ENCODE measurements around the gene ENTREP1. TPM values are rescaled to one million over a fixed set of nuclear protein-coding genes. Genes with fewer than 3 reads are reported as not detected.

Gene ENTREP1
- total RNA-seq, 1 donor from 2014 or later = 0.30 TPM

DNA sequence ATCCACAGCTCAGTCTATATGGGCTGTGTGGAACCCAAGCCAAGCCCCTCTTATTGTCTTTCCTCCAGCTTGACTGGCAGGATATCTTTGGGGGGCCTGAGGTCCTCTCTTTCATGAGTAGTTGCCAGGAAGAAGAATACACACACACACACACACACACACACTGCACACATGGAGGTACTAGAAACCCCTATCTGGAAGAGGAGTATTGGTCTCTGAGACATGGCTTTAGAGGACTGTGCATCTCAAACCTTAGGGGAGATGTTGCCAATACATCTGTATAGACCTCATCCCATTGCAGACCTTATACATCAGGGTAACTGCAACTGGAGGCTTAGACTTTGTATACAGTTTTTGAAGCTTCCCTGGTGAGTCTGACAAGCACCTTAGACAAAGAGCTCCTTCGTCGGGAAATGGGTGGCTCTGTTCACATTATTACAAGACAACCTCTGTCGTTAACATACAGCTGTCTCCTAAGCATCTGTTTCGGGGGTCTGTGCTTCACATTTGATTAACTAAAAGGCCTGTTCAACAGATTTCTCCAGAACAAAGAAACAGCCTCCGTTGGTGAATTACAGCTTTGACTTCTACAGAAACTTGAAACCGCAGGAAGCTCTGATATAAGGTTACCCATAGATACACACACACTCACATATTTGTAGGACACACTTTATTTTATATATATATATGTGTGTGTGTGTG, 5.5 kb upstream of the ENTREP1 start:
- DNase-seq (ENCODE audit: low spot score) = no peak
- ATAC-seq = no peak

DNA sequence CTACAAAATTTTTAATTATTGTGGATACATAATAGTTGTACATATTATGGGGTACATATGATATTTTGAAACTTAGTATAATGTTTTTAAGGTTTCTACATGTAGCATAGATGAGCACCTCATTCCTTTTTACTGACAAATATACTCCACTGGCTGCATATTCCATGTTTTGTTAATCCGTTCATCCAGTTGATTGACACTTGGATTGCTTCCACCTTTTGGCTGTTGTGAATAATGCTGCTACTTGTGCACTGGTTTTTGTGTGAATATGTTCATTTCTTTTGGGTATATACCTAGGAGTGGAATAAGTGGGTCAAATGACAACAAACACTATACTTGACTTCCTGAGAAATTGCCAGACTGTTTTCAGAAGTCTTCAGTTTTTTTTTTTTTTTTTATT, 2.8 kb upstream of the ENTREP1 start:
- ATAC-seq (no peak), DNase-seq (ENCODE audit: low spot score) (no peak)

DNA sequence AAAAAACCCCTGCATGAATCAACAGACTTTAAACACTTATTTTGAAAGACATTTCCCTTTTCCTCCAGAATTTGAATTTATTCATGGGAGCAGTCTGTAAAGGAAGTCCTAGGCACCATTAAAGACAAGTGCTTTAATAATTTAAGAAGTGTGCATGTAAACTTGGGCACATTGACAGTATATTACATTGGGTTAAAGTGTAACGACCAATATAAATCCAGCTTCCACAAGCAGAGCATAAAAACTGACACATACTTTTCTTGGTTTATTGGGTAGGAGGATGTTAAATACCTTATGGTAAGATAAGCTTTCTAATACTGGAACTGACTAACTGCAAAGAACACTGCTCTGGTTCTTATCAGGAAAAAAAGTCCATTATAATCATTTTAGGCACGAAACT, 1.2 kb upstream of the ENTREP1 start:
- no peak for ATAC-seq
- DNase-seq (ENCODE audit: low spot score) = no peak

DNA sequence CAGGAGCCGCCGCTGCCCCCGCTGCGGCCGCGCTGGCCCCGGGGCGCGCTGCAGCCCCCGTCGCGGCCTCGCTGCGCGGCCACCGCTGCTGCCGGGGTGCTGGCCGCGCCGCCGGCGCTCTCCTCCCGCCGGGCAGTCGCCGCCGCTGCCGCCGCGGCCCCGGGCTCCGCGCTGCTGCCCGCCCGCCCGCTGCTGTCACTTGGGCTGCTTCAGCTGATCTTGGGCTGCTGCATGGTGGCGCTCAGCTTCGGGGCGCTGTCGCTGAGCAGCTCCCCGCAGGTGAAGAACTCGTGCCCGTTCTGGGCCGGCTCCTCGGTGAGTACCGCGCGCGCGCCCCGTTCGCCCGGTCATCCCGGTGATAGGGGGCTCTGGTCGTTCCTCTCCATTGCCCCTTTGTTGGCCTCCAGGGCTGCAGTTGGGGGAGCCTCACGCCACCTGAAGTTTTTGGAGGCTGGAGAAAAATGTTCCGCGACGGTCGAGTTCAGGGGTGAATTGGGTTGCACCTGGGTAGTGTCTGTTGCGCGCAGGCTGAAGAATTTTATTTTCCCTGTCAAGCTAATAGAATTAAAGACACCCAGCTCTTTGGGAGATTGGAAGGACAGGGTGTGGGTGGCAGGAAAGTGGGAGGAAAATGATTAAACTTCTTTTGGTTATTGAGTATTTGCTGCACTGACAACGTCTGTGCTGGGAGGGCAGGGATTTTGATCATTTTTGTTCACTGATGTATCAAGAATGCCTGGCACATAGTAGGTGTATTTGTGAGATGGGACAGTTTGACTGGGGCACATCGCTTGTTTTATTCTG, 596 bp downstream of the ENTREP1 start:
- peak; percentile 59 for ATAC-seq
- no peak for DNase-seq (ENCODE audit: low spot score)

DNA sequence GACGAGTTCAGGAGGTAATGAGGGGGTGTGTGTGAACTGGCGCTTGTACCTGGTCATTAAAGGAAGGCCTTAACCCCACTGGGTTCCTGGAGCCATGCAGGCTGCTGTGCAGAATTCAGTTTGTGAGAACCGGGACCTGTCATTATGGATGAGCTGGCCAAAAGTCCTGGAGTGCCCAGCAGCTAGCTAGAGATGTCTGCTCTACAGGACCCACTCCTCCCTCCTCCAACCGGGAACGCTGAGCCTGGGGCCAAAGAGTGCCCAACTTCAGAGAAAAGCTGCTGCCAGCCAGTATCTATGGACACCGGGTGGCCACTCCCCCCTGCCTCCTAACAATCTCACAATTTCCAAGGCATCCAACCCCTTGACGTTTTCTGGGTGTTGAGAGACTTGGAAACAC, 1.2 kb downstream of the ENTREP1 start:
- no peak for ATAC-seq
- no peak for DNase-seq (ENCODE audit: low spot score)

GRCh38 chr9:69330580-69330979, 5.6 kb downstream of the ENTREP1 start:
- DNase-seq (ENCODE audit: low spot score) = no peak
- no peak for ATAC-seq

- DNase-seq (ENCODE audit: low spot score) = no peak
- no peak for ATAC-seq
These were observed 6.4 kb downstream of the ENTREP1 start for GRCh38 chr9:69331444-69331843.

- DNase-seq (ENCODE audit: low spot score) = no peak
These were observed 7.2 kb downstream of the ENTREP1 start for GRCh38 chr9:69332067-69332685.

DNA sequence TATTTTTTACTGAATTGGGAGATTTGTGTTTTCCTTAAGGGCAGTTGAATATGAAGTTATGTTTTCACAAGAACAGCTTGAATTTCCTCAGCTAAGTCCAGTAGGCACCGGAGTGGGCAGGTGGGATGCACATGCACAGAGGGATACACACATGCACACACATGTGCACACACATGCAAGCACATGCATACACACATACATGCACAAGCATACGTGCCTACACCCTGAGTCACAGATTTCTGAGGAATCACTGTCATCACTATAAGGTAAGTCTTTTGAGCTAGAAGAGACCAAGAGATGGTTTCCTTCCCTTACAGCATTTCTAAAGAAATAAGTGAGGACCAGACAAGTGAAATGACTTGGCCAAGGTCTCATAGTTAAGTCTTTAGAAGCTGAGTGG, 8.7 kb downstream of the ENTREP1 start:
- ATAC-seq = no peak
- DNase-seq (ENCODE audit: low spot score) = no peak

More at GRCh38 chr9:69332067-69332685, 7.2 kb downstream of the ENTREP1 start:
- no peak for ATAC-seq

DNA sequence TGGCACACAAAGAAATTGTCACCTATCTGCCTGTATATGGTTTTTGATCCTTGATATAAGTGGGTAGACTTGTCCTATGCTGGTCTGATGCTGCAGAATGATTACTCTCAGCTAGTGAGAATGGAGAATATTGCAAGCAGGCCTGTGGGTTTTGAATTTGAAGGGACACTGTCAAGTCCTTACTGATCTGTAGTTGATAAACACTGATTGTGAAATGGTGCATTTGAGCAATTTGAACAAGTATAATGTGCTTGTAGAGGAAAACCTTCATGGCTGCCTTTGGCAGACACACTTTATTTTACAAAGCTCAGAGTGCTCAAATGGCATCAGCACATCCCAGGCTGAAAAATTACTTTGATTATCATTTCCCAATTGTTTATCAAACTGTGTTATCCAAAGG, 9.3 kb downstream of the ENTREP1 start:
- peak; percentile 40 for ATAC-seq
- no peak for DNase-seq (ENCODE audit: low spot score)

DNA sequence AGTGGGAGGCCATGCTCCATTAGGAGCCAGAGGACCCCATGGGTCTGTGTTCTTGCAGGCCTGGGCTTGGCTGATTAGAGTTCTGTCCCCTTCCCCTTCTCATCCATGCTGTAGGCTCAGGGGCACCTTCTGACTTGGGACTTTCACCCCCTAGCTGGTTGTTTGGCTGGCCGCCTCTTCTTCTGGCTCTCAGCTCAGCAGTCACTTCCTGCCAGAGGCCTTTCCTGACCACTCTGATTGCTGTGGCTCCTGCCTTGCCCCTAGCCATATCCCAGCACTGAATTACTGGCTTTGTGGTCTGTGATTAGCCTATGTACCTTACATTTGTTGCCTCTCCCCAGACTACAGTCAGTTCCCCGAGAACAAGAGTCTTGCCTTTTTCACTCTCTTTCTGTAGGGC, 14.6 kb downstream of the ENTREP1 start:
- no peak for DNase-seq (ENCODE audit: low spot score)
- no peak for ATAC-seq

DNA sequence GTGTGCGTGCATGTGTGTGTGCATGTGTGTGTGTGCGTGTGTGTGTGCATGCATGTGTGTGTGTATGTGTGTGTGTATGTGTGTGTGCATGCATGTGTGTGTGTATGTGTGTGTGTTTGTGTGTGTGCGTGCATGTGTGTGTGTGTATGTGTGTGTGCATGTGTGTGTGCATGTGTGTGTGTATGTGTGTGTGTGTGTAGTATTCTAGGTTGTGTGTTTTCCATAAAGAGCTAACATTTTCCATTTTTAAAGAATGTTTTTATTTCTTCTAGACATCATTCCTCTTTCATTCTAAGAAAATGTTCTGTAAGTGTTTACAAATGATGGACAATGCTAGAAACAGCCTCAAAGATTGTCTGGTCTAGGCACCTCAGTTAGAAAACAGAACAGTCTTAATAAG, 15.6 kb downstream of the ENTREP1 start:
- DNase-seq (ENCODE audit: low spot score) = no peak
- ATAC-seq = no peak

DNA sequence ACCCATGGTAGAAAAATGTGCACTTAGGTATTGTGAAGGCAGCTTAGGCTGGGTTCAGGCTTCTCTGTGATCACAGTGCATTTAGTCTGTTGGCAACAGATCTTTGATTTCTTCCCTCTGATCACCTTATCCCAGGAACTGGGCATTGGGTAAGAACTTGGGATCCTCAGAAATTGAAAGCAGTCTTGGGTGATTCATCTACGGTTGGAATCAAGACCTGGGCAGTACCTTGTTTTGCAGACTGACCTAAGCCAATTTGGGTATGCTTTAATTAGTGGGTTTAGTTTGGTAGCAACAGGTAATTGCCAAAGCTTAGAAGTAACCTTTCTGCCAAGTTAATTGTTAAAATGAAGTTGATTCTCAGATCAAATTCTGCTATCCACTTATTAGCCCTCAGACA, 17.8 kb downstream of the ENTREP1 start:
- DNase-seq (ENCODE audit: low spot score) (no peak), ATAC-seq (no peak)

DNA sequence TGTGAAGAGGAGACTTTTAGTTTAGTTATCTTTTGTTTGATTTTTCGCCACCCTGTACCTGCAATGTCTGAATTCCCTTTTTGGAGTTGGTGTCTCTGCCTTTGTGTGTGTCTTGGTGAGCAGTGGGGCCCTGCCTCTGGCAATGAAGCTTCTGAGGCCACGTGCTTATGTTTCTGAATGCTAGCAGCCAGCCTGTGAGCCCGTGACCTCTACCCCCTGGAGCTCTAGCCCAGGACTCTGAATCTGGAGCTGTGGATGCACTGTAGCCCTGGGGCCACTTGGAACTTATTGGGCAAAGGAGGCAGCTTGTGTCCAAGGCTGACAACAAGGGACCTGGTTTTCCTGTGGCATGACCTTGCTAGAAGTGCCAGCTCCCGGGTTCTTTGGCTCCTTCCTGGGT, 19.4 kb downstream of the ENTREP1 start:
- DNase-seq (ENCODE audit: low spot score) (no peak), ATAC-seq (no peak)

DNA sequence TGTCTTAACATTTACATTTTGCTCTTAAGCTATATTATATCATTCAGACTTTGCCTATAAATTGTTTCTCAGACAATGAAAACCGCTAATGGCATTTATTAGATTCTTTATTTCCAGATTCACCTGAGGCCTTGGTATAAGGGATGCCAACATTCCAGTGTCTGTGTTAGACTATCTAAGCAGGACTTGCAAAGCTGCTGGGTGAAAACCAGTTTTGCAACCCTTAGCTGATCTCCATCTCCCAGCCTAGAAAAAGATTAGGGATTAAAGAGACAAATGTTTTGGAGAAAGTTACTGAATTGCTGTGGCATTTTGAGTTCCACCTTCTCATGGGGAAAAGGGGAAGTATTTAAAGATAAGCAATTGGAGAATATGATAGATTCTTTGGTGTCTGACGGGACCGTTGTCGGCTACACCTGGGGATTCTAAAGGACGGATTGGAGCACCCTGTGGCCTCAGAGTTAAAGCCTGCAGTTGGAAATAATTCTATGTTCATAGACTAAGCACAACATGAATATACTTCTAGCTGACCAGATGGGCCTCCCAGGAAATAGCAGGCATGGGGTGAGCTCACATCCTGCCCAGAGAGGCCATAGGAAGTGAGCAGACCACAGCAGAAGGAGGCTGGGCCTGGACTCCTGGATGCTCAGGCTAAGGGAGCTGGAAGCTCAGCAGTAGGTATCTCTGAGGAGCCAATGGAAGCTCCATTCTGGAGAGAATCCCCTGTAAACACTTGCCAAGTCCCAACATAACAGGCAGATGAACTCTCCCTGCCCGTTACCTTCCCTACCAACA, 21.8 kb downstream of the ENTREP1 start:
- no peak for DNase-seq (ENCODE audit: low spot score)
- no peak for ATAC-seq

- ATAC-seq (no peak), DNase-seq (ENCODE audit: low spot score) (no peak)
These were observed 22.6 kb downstream of the ENTREP1 start for GRCh38 chr9:69347607-69348006.

GRCh38 chr9:69351227-69351626, 26.2 kb downstream of the ENTREP1 start:
- DNase-seq (ENCODE audit: low spot score) = no peak
- ATAC-seq = no peak

DNA sequence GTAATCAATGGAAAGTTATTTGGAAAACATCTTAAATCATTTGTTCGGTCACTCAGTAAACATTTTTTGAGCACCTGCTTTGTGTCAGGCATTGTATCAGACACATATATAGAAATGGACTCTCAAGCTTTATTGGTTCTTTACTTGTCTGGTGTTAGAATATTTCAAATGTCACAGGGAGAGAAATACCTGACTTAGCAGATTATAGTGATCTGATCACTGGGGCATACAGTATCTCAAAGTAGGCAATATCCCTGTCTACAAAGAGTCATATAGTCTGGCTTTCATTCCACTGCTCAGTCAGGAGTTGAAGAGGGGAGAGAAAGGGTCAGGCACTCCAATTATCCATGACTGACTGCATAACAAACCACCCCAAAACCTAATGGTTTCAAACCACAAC, 30.2 kb downstream of the ENTREP1 start:
- no peak for ATAC-seq

DNA sequence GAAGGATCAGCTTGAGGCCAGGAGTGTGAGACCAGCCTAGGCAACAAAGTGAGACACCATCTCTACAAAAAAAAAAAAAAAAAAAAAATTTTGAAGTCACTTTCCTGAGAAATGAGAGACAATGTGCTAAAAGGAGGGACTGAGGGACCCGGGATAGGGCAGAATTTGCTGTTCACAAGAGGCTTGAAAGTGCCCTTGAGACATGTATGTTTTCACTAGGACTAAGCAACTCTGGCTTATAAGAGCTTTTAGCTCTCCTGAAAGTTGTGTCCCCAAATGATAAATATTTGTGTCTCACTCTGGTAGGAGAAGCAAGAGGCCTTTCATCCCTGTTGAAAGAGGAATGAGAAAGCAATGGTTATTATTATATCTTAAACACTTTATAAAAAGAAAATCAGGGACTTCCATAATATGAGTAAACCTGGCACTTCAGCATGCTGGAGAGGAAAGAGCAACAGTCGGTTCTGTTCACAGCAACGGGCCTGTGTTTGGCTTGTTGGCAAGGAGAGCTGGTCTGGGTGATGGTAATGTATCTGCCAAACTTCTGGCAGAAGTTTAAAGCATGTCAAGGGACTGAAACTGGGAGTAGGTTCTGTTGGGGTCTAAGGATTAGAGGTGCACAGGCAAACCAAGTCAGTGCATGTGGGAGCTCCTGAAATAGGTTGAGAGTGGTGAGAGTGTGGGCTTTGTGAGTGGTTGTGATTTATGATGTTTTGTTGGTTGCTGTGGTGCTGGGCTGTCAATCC, 32.2 kb downstream of the ENTREP1 start:
- ATAC-seq (no peak), DNase-seq (ENCODE audit: low spot score) (no peak)

More for the DNA sequence above, 30.2 kb downstream of the ENTREP1 start:
- no peak for DNase-seq (ENCODE audit: low spot score)

GRCh38 chr9:69357821-69358220, 32.8 kb downstream of the ENTREP1 start:
- no peak for DNase-seq (ENCODE audit: low spot score)
- ATAC-seq = no peak

DNA sequence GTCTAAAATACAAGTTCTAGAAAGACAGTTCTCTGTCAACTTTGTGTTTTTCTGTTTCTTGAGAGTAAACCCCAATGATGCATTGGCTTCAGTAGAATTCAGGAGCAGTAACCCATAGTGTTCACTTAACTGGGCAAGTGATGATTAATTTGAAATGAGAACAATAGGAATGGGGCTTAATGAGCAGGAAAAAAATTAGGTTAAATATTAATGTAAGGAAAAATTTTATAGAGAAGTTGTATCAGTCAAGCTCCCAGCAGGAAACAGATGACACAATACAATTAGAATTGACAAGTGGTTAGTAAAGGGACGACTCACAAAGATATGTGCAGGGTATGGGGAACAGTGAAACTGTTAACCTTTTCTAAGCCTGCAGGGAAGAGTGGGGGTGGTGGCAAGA, 38.2 kb downstream of the ENTREP1 start:
- DNase-seq (ENCODE audit: low spot score) = no peak
- ATAC-seq = no peak

All from left lobe of liver (tissue), 2 donors.